ENCODE measurements around the gene CRYAA.

- TF ChIP-seq CTCF (IDR thresholded peaks at IDR 0.05) (no peak), POLR2A (IDR thresholded peaks at IDR 0.05) (no peak)
Measured at GRCh38 chr21:43190951-43191350, 22.1 kb downstream of the CRYAA start.
